ENCODE measurements around the gene TMCO4.

GRCh38 chr1:19743180-19743579 lies 56.5 kb downstream of the TMCO4 start:
- TF ChIP-seq CTCF (IDR thresholded peaks at IDR 0.05) (no peak), POLR2A (IDR thresholded peaks at IDR 0.05) (no peak)

All from right lobe of liver (tissue), 4 donors.